Right lobe of liver (tissue), 4 donors: ENCODE data around the gene LYST.

Experiments
- POLR2A ChIP-seq: fragments of 450-650 bp; IDR thresholded peaks from one replicate; pipeline ENCODE4 v1.6.1; 2017; ENCODE audit warnings: antibody characterized with exemption, mild to moderate bottlenecking
- TF ChIP-seq, protein P1 (sequence below), 4 donors: fragments of 200-600 bp in 3 of 4; fragments of 450-650 bp in 1 of 4; IDR thresholded peaks; one replicate each; pipeline versions ENCODE4 v1.5.1 to v1.8.0; 2016 to 2022; ENCODE audit warnings: antibody characterized with exemption in 4 of 4, mild to moderate bottlenecking in 2 of 4
- donor health status: DM: no; HTN: no; CAD: no.
- donor health status: DM: no; HTN: no; CAD: no.
- donor health status: DM: no; HTN: yes; CAD: no.

DNA sequence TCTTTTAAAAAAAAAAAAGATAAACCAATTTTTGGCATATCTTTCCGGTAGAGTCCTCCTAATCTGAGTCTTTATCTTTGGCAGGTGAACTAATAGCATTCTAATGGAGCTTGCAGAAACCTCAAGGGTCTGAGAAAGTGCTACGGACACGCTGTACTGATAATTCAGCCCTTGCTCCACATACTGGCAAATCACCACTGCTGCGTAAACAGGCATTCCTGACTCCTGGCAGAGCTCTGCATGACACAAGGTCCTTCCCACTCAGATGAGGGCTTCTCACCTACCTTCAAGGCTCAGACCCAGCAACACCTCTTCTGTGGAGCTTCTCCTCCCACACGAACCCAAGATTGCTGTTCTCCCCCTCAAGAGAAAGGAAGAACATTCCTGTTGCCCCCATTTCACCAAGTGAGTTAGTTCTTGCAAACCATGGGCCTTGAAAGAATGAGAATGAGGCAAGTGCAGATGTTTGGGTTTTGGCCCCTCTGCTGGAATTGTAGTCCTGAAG lies 48.0 kb downstream of the LYST start:
- TF ChIP-seq, protein P1, sequence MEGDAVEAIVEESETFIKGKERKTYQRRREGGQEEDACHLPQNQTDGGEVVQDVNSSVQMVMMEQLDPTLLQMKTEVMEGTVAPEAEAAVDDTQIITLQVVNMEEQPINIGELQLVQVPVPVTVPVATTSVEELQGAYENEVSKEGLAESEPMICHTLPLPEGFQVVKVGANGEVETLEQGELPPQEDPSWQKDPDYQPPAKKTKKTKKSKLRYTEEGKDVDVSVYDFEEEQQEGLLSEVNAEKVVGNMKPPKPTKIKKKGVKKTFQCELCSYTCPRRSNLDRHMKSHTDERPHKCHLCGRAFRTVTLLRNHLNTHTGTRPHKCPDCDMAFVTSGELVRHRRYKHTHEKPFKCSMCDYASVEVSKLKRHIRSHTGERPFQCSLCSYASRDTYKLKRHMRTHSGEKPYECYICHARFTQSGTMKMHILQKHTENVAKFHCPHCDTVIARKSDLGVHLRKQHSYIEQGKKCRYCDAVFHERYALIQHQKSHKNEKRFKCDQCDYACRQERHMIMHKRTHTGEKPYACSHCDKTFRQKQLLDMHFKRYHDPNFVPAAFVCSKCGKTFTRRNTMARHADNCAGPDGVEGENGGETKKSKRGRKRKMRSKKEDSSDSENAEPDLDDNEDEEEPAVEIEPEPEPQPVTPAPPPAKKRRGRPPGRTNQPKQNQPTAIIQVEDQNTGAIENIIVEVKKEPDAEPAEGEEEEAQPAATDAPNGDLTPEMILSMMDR (IDR thresholded peaks at IDR 0.05) = no peak
- TF ChIP-seq POLR2A = no peak
